GM21717 (cell line): ENCODE measurements around the gene GORAB.

Experiments
- ATAC-seq: cut with Tn5 transposase; IDR thresholded peaks from one replicate; pipeline ENCODE4 v1.9.1; 2021; ENCODE audit warnings: mild to moderate bottlenecking, moderate library complexity; ENCODE audit not compliant: unreplicated experiment

GORAB gene

DNA sequence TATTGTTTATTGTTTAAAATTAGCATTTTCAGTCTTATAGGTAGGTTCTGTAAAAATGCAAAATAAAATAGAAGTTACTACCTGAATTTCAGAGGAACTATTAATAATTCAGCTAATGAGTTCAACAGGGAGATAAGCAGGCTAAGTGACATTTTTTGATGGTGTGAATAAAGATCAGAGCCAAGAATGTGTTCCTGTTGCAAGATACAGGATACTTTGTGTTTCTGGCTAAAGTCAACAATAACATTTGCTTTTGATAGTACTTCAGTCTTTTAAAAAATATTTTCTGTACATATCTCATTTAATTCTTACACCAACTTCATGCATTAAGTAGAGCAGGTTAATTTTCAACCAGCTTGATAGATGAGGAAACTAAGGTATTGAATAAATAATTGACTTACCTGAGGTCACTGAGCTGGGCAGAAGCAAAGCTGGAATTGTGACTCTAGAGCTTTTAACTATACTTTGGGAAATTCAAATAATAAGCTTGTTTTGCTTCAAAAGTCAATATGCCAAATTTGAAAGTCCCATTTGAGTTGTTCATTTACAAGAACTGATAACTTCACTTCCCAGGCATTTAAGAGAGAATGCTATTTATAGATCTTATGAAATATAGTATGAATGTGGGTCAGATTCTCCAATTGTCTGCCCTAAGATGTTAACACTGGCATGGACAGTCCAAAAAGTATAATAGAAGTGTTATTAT is 6.0 kb downstream of the GORAB start:
- no peak for ATAC-seq

GRCh38 chr1:170538687-170539086 is 6.7 kb downstream of the GORAB start:
- no peak for ATAC-seq

- ATAC-seq = no peak
These were observed 7.2 kb downstream of the GORAB start for GRCh38 chr1:170539154-170539553.

GRCh38 chr1:170544624-170545023 is 12.7 kb downstream of the GORAB start:
- ATAC-seq = no peak

DNA sequence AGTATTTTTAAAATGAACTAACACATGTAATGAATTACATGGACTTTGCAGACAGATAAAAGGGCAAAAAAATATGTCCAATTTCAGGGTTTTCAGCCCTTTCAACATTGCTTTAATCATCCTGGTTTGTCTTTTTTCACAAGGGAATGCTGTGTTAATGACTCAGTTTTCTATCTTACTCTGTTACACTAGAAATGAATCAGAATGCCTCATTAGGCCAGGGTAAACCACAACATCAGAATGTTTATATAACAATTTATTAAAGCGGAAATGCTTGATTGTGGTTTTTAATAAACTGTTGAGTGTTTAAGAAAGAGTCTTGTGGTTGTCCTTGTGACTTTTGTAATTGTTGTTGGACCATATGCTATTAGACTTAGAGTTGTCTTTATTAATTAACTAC is 13.5 kb downstream of the GORAB start:
- no peak for ATAC-seq

- ATAC-seq = no peak
These were observed 15.3 kb downstream of the GORAB start for GRCh38 chr1:170547255-170547654.

- no peak for ATAC-seq
These were observed 16.5 kb downstream of the GORAB start for GRCh38 chr1:170548497-170548896.

- no peak for ATAC-seq
These were observed 23.4 kb downstream of the GORAB start for GRCh38 chr1:170555370-170555769.

GRCh38 chr1:170556917-170557316 is 25.0 kb downstream of the GORAB start:
- no peak for ATAC-seq

DNA sequence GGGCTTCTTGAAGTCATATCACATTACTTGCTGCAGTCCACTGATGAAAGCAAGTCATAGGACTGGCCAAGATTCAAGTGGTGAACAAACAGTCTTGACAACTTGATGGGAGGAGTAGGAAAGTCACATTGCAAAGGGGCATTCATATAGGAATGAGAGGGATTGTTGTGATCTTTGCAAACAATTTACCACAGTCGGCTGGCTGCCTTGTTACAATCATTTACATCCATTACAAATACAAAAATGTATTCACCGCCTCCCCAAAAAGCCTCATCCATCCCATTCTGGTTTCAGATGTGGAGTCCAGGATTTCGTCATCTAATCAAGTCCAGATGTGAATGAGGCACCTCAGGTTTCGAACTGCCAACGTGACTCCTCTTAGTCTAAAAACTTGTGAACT is 26.8 kb downstream of the GORAB start:
- no peak for ATAC-seq

DNA sequence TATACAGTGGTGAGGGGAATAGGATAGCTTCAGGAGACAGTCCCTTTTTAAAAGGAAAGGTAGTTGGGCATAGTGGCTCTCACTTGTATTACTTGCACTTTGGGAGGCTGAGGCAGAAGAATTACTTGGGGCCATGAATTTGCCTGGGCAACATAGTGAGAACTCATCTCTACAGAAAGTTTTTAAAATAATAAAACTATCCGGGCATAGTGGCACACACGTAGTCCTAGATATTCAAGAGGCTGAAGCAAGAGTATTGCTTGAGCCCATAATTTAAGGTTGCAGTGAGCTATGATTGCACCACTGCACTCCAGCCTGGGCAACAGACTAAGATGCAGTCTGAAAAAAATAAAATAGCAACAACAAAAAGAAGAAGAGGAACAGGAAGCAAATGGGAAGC is 27.2 kb downstream of the GORAB start:
- ATAC-seq = no peak

DNA sequence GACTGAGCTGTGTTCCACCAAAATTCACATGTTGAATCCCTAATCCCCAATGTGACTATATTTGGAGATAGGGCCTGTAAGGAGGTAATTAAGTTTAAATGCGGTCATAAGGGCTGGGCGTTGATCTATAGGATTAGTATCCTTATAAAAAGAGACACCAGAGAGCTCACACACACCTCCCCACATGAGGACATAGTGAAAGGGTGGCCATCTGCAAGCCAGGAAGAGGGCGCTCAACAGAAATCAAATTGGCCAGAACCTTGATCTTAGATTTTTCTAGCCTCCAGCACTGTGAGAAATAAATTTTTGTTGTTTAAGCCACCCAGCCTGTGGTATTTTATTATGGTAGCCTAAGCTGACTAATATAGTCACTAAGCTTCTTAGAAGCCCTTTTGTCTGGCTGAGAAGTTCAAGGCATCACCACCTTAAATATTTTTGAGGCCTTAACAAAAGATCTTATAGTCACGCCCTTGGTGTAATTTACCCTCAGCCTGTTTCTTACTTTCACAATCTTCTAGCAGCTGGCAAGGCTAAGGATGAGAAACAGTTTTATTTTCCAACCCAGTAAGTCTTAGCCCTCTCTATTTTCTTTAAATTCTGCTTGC is 28.8 kb downstream of the GORAB start:
- no peak for ATAC-seq

DNA sequence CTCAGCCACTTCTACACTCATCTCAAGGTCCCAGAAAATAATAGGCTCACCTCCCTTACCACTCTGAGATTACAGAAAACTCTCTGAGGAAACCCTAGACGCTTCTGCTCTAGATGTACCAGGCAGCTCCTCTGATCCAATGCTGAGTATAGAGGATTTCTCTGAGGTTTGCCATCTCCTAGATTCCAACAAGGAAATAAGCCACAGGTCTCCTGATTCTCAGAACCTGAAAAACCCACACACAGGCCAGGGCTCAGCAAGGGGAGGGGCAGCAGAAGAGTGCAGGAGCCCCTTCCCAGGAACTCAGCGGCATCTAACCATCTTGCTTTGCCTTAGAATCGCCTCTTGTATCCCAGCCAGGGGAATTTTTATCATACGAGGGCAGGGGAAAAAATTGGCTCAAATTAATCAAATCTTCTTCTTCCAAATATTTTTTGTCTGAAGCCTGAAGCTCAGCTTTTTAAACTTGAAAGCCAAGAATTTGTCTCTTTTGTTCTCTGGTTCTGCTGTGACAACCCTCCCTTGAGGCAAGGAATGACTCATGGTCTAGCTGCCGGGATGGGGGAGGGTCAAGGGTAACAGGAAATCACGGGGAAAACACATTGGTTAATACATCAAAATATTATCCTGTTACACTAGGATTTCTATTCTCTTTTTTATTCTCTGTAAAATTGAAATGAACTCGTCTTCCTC is 30.8 kb downstream of the GORAB start:
- ATAC-seq = no peak

DNA sequence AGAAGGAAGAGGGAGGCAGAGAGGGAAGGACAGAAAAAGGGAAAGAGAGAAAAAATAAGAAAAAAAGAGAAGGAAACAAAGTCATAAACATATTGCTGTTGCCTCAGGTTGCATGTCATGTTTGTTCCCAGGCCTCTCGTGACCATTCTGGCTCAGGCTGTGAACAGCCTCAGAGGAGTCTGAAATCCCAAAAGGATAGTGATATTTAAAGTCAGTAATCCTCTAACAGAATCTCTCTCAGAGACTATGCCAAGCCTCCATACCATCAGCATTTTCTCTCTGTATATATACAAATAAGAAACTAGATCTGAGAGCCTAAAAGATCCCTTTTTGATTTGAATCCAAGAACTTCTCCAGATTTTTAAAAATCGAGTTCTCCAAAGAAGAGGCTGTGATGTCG is 35.2 kb downstream of the GORAB start:
- ATAC-seq = no peak

GRCh38 chr1:170568197-170568596 is 36.2 kb downstream of the GORAB start:
- ATAC-seq = no peak

GRCh38 chr1:170576980-170577379 is 45.0 kb downstream of the GORAB start:
- ATAC-seq = no peak

GRCh38 chr1:170578359-170578758 is 46.4 kb downstream of the GORAB start:
- no peak for ATAC-seq

- ATAC-seq = no peak
These were observed 48.9 kb downstream of the GORAB start for GRCh38 chr1:170580636-170581440.

- ATAC-seq = no peak
These were observed 51.2 kb downstream of the GORAB start for GRCh38 chr1:170583186-170583585.

GRCh38 chr1:170586321-170587252 is 54.6 kb downstream of the GORAB start:
- ATAC-seq = no peak
